Measurements from ENCODE around the gene EMC8.

EMC8 gene

GRCh38 chr16:85780281-85780680, 19.1 kb downstream of the EMC8 start:
- Histone ChIP-seq H2AFZ (ENCODE audit: low read depth, low read length, severe bottlenecking) (no peak overlapping the region), H3K9ac (ENCODE audit: low read length) (no peak overlapping the region), H3K4me3 (ENCODE audit: insufficient read depth, low read length, poor library complexity, severe bottlenecking) (no peak overlapping the region), H3F3A (ENCODE audit: insufficient read depth) (0 out of 2 replicates have a peak, but pooled peaks cover 4% of the 10 kb centered on the region), H3K36me3 (ENCODE audit: low read length) (0 out of 2 replicates have a peak, but pooled peaks cover 4% of the 10 kb centered on the region), H3K9me2 (replicated peaks; ENCODE audit: insufficient read depth, low read length) (no peaks in the 10 kb centered on the region), H3K4me2 (ENCODE audit: low read depth, low read length, poor library complexity, severe bottlenecking) (no peak overlapping the region), H3K79me2 (ENCODE audit: insufficient read depth, low read length) (0 out of 2 replicates have a peak, but pooled peaks cover 7% of the 10 kb centered on the region), H3K9me3 (ENCODE audit: insufficient read depth, low read length) (no peaks in the 10 kb centered on the region), H4K20me1 (ENCODE audit: low read depth, low read length) (no peaks in the 10 kb centered on the region), H3K27ac (ENCODE audit: low read depth, low read length) (no peak overlapping the region), H3K27me3 (ENCODE audit: low read length) (no peaks in the 10 kb centered on the region)
- TF ChIP-seq EZH2phosphoT487 (conservative IDR thresholded peaks at IDR 0.05; ENCODE audit: low read length) (no peak), CTCF (IDR thresholded peaks at IDR 0.05; ENCODE audit: insufficient read depth, low read length, poor library complexity, severe bottlenecking) (no peak)

GRCh38 chr16:85778873-85779272, 20.5 kb downstream of the EMC8 start:
- Histone ChIP-seq H3K4me3 (ENCODE audit: insufficient read depth, low read length, poor library complexity, severe bottlenecking) (no peak overlapping the region), H3K4me2 (ENCODE audit: low read depth, low read length, poor library complexity, severe bottlenecking) (no peak overlapping the region), H3F3A (ENCODE audit: insufficient read depth) (0 out of 2 replicates have a peak, but pooled peaks cover 4% of the 10 kb centered on the region), H3K9ac (ENCODE audit: low read length) (no peak overlapping the region), H3K79me2 (ENCODE audit: insufficient read depth, low read length) (0 out of 2 replicates have a peak, but pooled peaks cover 7% of the 10 kb centered on the region), H2AFZ (ENCODE audit: low read depth, low read length, severe bottlenecking) (no peak overlapping the region), H3K9me3 (ENCODE audit: insufficient read depth, low read length) (no peaks in the 10 kb centered on the region), H3K36me3 (ENCODE audit: low read length) (0 out of 2 replicates have a peak, but pooled peaks cover 4% of the 10 kb centered on the region), H4K20me1 (ENCODE audit: low read depth, low read length) (no peaks in the 10 kb centered on the region), H3K9me2 (replicated peaks; ENCODE audit: insufficient read depth, low read length) (no peaks in the 10 kb centered on the region), H3K27me3 (ENCODE audit: low read length) (no peaks in the 10 kb centered on the region), H3K27ac (ENCODE audit: low read depth, low read length) (no peak overlapping the region)
- TF ChIP-seq CTCF (IDR thresholded peaks at IDR 0.05; ENCODE audit: insufficient read depth, low read length, poor library complexity, severe bottlenecking) (no peak), EZH2phosphoT487 (conservative IDR thresholded peaks at IDR 0.05; ENCODE audit: low read length) (no peak)

GRCh38 chr16:85777583-85778310, 21.6 kb downstream of the EMC8 start:
- TF ChIP-seq EZH2phosphoT487 (conservative IDR thresholded peaks at IDR 0.05; ENCODE audit: low read length) (no peak), CTCF (IDR thresholded peaks at IDR 0.05; ENCODE audit: insufficient read depth, low read length, poor library complexity, severe bottlenecking) (no peak)
- Histone ChIP-seq H2AFZ (ENCODE audit: low read depth, low read length, severe bottlenecking) (no peak overlapping the region), H3F3A (ENCODE audit: insufficient read depth) (0 out of 2 replicates have a peak, but pooled peaks cover 4% of the 10 kb centered on the region), H3K36me3 (ENCODE audit: low read length) (0 out of 2 replicates have a peak, but pooled peaks cover 4% of the 10 kb centered on the region), H3K9ac (ENCODE audit: low read length) (no peak overlapping the region), H3K4me3 (ENCODE audit: insufficient read depth, low read length, poor library complexity, severe bottlenecking) (no peak overlapping the region), H3K9me2 (replicated peaks; ENCODE audit: insufficient read depth, low read length) (no peaks in the 10 kb centered on the region), H3K79me2 (ENCODE audit: insufficient read depth, low read length) (0 out of 2 replicates have a peak, but pooled peaks cover 6% of the 10 kb centered on the region), H3K27ac (ENCODE audit: low read depth, low read length) (no peak overlapping the region), H4K20me1 (ENCODE audit: low read depth, low read length) (no peaks in the 10 kb centered on the region), H3K9me3 (ENCODE audit: insufficient read depth, low read length) (no peaks in the 10 kb centered on the region), H3K4me2 (ENCODE audit: low read depth, low read length, poor library complexity, severe bottlenecking) (no peak overlapping the region), H3K27me3 (ENCODE audit: low read length) (no peaks in the 10 kb centered on the region)
